Endothelial cell of umbilical vein (primary cell): ENCODE data around the gene SFMBT2.

Experiments
- CTCF ChIP-seq, 2 donors: IDR thresholded peaks; 1 replicate in 1 of 2; 2 replicates in 1 of 2; pipeline ENCODE4 v1.5.1; 2011; ENCODE audit warnings: low read length in 2 of 2, mild to moderate bottlenecking in 2 of 2, moderate library complexity in 2 of 2, control low read depth in 1 of 2, inconsistent platforms in 1 of 2, low read depth in 1 of 2; ENCODE audit not compliant: insufficient read depth in 1 of 2; ENCODE audit errors: extremely low read depth in 1 of 2
- EZH2 ChIP-seq: IDR thresholded peaks from 2 replicates; pipeline ENCODE4 v1.6.1; 2012; ENCODE audit warnings: borderline replicate concordance, low read depth, mild to moderate bottlenecking, moderate library complexity, low read length, inconsistent platforms; ENCODE audit not compliant: severe bottlenecking
- GATA2 ChIP-seq: IDR thresholded peaks from 2 replicates; pipeline ENCODE4 v1.7.0; 2011; ENCODE audit warnings: low read depth, mild to moderate bottlenecking, moderate library complexity, mixed read lengths, low read length; ENCODE audit not compliant: insufficient read length, insufficient read depth
- POLR2A ChIP-seq: IDR thresholded peaks from 2 replicates; pipeline ENCODE4 v1.6.1; 2012; ENCODE audit warnings: low read depth, mild to moderate bottlenecking, control low read depth, low read length
- TF ChIP-seq, protein P1 (sequence below): IDR thresholded peaks from 2 replicates; pipeline ENCODE4 v1.6.1; 2011; ENCODE audit not compliant: insufficient read depth, insufficient read length

GRCh38 chr10:7414766-7415165 is 3.9 kb upstream of the SFMBT2 start:
- no peak for TF ChIP-seq CTCF (IDR thresholded peaks at IDR 0.05; ENCODE audit: extremely low read depth in 1 of 2, insufficient read depth in 1 of 2, low read depth in 1 of 2, low read length in 2 of 2)
- no peak for TF ChIP-seq GATA2
- no peak for TF ChIP-seq POLR2A
- TF ChIP-seq, protein P1, sequence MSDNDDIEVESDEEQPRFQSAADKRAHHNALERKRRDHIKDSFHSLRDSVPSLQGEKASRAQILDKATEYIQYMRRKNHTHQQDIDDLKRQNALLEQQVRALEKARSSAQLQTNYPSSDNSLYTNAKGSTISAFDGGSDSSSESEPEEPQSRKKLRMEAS, result no peak
- TF ChIP-seq EZH2, result no peak
